GM18505 (cell line): ENCODE data around the gene XRCC4.
A peak's percentile ranks its signal among the peaks of the same experiment; 100 is the strongest.
"Not testable (repeated sequence)": the region's sequence is repeated elsewhere in the genome, so short reads cannot be mapped to it uniquely, and the experiment has no call there.

ENCODE experiments used
- ATAC-seq: cut with Tn5 transposase; IDR thresholded peaks from one replicate; pipeline ENCODE4 v1.9.1; 2021; ENCODE audit not compliant: unreplicated experiment
- POLR2A ChIP-seq: IDR thresholded peaks from 4 replicates; pipeline ENCODE4 v1.6.1; 2011; ENCODE audit warnings: borderline replicate concordance; ENCODE audit not compliant: insufficient read depth, insufficient read length; ENCODE audit errors: extremely low read depth

The XRCC4 gene

DNA sequence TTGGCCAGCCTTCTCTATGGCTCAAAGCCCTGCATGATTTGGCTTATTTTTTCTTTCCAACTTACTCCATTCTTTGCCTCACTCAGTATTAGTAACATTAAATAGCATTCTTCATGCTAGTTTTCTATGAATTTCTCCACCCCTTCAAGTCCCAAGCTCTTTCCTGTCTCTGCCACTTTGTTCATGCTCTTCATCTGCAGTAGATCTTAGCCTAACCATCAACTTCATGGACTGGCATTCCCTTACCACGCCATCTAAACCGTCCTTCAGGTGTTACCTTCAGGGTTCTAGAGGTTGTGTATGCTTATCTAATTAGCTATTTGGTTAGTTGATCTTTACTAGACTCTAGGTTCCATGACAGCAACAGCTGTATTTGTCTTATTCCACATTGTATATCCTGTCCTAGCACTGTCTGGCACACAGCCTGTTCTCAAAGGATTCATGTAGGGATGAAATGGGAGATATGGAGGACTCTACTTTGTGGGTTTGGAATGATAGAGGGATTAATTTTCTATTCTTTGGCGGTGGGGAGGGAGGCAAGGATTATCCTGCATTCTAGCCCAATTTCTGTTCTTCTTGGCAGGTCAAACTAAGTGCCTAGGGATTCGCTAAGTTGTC lies 26.5 kb upstream of the XRCC4 start:
- TF ChIP-seq POLR2A, result no peak
- ATAC-seq, result no peak

GRCh38 chr5:83055166-83055565 lies 22.2 kb upstream of the XRCC4 start:
- no peak for TF ChIP-seq POLR2A
- no peak for ATAC-seq

DNA sequence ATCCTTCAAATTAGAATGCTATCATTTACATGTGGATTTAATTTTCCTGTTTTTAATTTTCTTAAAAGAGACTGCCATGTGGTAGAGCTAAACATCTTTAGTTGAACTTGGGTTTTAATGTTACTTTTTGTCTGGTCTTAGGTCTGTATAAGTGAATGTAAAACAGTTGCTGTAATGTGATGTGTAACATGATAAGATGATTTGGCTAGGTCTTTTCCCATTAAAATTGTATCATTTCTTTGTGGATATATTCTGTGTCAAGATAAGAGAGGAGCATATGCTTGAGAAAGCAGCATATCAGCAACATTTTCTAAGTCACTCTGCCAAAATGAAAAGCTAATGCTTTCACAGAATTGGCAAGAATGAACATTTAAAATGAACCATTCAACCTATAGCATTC lies 18.6 kb upstream of the XRCC4 start:
- no peak for TF ChIP-seq POLR2A

GRCh38 chr5:83059341-83059740 lies 18.0 kb upstream of the XRCC4 start:
- no peak for ATAC-seq
- TF ChIP-seq POLR2A, result no peak

More for the DNA sequence above, 18.6 kb upstream of the XRCC4 start:
- no peak for ATAC-seq

- no peak for ATAC-seq
- TF ChIP-seq POLR2A, result no peak
Observed at GRCh38 chr5:83066548-83067110, 10.7 kb upstream of the XRCC4 start.

DNA sequence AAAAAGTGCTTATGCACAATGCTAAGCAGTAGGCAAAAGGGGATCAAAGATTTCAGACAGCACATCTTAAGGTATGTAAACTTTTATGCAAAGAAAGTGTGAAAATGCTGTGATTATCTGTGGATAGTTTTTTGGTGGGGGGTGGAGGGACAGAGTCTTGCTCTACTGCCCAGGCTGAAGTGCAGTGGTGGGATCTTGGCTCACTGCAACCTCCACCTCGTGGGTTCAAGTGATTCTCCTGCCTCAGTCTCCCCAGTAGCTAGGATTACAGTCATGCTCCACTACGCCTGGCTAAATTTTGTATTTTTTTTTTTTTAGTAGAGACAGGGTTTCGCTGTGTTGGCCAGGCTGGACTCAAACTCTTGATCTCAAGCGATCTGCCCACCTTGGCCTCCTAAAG lies 10.0 kb upstream of the XRCC4 start:
- not testable (repeated sequence) for ATAC-seq

- no peak for TF ChIP-seq POLR2A
- ATAC-seq, result no peak
Observed at GRCh38 chr5:83069096-83069799, 8.1 kb upstream of the XRCC4 start.

DNA sequence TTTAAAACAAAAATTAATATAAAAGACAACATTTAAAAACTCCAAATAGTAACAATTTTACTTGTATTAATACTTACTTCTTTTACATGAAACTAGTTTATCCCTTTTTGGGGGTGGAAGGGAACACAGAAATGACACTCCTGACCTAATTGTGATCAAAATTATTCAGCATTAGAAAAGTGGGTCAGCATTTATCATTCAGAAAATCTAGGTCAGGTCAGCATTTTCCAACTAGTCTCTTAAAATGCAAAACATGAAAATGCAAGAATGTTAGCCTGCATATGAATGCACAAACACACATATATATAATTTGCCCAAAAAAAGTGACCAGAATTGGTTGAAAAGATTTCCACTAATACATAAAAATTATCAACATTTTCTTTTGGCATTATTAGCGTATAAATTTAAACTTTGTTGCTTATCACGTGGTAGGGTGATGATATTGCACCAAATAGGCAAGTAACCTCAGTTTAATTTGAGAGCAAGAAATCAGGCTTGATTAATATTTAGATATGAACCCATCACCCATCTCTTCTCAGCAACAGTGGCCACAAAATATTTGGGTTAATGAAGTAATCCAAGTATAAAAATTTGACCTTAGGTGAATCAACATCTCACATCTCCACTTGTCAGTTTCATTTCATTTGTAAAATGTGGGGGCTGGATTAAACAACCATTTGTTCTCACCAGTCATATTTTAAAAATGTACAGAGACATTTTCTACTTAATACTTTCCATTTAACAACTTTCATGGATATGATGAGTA lies 5.9 kb upstream of the XRCC4 start:
- ATAC-seq, result no peak
- no peak for TF ChIP-seq POLR2A

- TF ChIP-seq POLR2A, result no peak
- ATAC-seq, result no peak
Observed at GRCh38 chr5:83072966-83073365, 4.4 kb upstream of the XRCC4 start.

DNA sequence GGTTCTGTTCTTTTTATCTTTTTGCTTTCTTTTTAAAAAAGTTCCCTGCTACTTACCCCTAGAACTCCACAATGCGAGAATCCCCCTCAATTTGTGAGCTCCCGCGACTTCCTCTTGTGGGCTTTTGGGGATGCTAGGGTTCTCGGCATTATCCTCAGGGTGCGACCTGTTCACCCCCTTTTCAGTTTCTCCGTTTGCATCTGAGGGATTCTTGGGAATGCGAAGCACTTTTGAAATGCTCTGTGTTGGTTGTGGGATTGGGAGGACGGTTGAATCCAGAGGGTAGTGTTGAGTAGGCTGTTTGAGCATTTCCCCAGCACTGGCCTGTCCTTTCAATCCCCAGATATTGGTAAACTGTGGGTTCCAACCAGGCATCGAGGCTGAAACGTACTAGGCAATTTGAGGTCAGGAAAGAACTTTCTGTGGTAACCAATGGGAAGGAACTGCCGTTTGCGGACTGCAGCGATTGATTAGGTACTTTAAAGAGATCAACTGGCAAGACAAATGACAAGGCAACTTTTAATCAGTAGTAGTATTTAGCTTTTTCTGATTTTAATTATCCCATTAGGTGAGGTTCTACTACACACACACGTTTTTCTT lies 415 bp downstream of the XRCC4 start:
- ATAC-seq, result peak; percentile 4
- no peak for TF ChIP-seq POLR2A

- ATAC-seq, result no peak
Observed at GRCh38 chr5:83082750-83083149, 5.4 kb downstream of the XRCC4 start.

DNA sequence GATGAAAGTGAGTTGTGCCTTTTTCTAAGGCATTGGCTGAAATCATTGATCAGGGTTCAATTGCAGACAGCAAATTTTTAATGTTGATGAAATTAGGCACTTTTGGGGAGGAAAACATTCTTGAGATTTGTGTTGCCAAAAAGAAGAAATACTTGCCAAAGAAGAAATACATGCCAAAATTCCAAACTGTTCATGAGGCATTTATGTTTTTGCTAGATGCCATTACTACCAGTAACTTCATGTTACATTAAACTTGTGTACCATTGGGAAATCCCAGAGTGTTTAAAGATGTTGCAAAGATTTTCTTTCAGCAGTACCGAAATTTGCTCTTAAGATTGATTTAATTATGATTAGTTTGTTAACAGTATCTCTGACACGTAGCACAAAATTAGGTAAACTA lies 7.0 kb downstream of the XRCC4 start:
- TF ChIP-seq POLR2A, result no peak
- no peak for ATAC-seq

More at GRCh38 chr5:83082750-83083149, 5.4 kb downstream of the XRCC4 start:
- no peak for TF ChIP-seq POLR2A

DNA sequence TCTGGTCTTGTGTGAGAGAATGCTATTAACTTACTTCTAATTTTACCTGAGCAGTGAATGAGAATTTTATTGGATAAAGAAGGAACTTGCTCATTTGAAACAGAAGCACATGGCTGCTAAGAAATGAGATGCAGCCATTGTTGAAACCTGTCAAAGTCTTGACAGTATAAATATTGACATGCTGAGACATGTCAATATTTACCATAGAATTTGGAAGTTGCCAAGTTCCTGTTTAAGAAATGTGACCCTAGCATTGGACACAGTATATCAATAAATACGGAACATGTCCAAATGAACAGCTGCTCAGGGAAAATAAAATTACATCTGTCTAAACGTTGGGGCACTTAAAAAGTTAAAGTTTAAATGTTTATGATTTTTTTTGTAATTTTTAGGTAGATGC lies 7.8 kb downstream of the XRCC4 start:
- TF ChIP-seq POLR2A, result no peak
- no peak for ATAC-seq
